ENCODE measurements around the gene LLPH.
A peak's percentile ranks its signal among the peaks of the same experiment; 100 is the strongest.

The LLPH gene

GRCh38 chr12:66087365-66087943, 43.1 kb downstream of the LLPH start:
- DNase-seq: peak; percentile 11

GRCh38 chr12:66085998-66086397, 44.6 kb downstream of the LLPH start:
- no peak for DNase-seq

DNA sequence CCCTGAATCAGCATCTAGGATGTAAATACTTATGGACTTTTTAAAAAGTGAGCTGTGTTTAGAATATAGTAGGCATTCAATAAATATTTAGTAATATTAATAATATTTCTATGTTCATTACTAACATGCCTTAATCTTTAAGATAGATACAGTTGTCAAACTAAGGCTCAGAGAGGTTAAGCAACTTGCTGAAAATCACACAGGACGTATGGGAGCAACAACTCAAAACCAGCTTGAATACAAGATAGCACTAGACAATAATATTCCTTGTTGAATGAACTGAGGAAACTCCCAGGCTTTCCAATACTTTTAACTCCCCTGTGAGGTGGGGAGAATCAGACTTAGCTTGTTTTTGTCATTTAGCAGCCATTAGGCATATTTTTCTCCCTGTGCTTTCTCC, 45.3 kb downstream of the LLPH start:
- no peak for DNase-seq

- no peak for DNase-seq
Measured at GRCh38 chr12:66083766-66084165, 46.8 kb downstream of the LLPH start.

DNA sequence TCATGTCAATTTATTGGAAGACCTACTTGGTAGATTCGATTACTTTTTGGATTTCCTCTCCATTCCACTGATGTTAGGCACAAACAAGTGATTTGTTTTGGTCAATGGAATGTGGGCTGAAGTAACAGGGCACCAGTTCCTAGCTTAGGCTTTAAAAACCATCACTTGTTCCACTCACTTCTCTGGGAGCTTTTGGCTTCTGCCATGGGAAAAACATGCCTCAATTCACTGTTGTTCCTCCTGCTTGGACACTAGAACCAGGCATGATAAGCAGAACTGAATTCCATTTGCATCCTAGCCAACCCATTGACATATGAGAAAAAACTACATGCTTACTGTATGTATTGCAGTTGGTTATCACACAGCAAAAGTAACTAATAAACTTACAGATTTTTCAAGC, 47.8 kb downstream of the LLPH start:
- no peak for DNase-seq

DNA sequence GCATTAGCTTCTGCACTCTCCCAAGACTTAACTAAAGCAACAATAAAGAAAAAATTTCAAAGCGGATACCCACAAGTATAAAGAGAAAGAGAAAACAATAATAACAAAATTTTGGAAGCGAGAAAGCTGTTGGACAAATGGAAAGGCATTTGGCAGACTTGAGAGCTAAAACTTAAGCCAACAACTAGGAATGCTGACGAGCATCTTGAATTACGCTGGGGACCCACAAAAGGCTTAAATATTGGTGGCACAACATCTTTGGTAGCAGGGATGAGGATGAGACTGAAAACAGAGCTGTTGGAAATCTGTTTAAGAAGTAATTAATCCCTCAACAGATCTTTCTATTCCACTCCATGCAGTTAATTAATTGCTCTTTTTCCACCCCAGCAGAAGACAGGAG, 49.8 kb downstream of the LLPH start:
- DNase-seq: no peak

DNA sequence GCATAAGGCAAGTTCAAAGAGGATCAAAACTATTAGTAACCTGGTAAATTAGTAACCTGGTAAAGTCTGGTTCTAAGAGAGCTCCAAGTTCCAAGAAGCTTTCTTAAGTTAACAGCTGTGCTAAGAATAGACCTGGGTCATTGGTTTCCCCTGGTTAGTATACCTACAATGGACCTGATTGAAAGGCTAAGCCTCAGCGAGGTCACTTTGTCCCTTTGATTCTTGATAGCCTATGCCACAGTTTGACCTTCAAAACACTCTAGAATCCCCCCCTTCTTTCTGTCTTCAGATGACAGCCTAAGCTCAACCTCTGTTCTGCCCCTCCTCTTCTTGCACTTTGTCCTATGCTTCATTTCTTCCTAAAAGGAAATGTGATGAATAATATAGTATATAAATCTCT, 53.0 kb downstream of the LLPH start:
- DNase-seq: no peak

- no peak for DNase-seq
Measured at GRCh38 chr12:66074561-66074960, 56.0 kb downstream of the LLPH start.

DNA sequence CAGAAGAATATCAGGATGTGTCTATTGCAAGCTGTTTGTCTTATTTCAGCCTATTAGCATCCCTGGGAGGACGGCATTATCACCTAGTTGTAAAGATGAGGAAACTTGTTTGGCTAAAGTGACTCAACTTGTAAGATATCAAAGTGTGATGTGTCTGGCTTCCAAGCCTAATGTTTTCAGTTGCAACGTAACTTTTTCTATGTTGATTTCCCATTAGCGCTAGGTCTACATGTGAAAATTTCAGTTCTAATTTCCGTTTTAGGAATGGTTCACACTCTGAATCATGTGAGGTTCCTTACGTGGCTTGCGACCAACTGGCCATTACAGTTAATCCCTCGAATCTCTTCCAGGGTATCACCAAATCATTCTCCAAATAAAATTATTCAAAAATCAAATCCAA, 58.0 kb downstream of the LLPH start:
- DNase-seq: no peak

DNA sequence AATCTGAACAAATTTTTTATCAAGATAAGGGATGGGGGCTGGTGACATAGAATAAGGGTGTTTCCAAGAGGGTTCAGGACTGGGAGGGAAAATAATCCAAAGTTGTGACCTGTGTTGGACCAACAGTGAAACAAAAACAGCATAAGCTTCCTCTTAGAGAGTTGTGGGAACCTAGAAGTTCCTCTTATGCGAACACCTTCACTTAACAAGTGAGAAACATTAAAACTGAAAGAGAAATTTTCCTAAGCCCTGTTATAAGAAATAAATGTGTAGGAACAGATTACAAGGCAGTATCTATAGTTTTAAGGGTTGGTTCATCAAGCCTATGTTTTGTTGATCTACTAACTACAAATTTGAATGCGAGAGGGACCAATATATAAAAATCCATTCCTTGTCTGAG, 58.4 kb downstream of the LLPH start:
- DNase-seq: no peak

DNA sequence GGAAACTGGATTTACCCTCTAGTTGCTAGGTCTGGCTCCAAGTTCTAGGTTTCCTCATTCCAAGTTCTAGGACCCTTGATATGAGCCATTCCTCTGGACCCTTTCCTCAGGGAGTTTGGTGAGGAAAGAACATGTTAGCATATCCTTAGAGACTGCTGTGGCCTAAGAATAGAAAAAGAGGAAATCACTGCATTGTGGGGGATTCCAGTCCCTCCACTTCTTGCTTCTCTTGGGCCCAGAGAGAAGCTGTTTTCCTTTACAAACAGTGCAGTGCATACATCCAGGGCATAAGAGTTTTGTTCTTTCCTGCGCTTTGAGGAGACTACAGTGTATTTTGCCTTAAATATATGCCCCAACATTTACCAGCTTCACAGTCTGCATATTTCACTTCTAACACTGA, 59.0 kb downstream of the LLPH start:
- no peak for DNase-seq

GRCh38 chr12:66070378-66071120, 60.0 kb downstream of the LLPH start:
- no peak for DNase-seq

GRCh38 chr12:66066929-66067523, 63.5 kb downstream of the LLPH start:
- DNase-seq: no peak

Measured in NCI-H1436 (cell line).